Suppressor macrophage (primary cell): ENCODE results near the gene NBEA.

Experiments used
- DNase-seq, 4 experiments: peaks; one replicate each; pipeline ENCODE4 v3.0.0-alpha.2; 2020 to 2022

NBEA gene

GRCh38 chr13:35714121-35714520 is 772.1 kb downstream of the NBEA start:
- no peak for DNase-seq

GRCh38 chr13:35714588-35715377 is 772.7 kb downstream of the NBEA start:
- no peak for DNase-seq

GRCh38 chr13:35716186-35716585 is 774.1 kb downstream of the NBEA start:
- no peak for DNase-seq

GRCh38 chr13:35716729-35717128 is 774.7 kb downstream of the NBEA start:
- DNase-seq: no peak

- no peak for DNase-seq
Observed at GRCh38 chr13:35718084-35718483, 776.0 kb downstream of the NBEA start.

GRCh38 chr13:35720290-35720689 is 778.2 kb downstream of the NBEA start:
- no peak for DNase-seq

GRCh38 chr13:35720690-35721554 is 778.9 kb downstream of the NBEA start:
- DNase-seq: peak; percentile 41 to 57 (median 54)
